HG03103 (cell line): ENCODE results near the gene RDH13.
A peak's percentile ranks its signal among the peaks of the same experiment; 100 is the strongest.

ENCODE experiments used
- ATAC-seq: cut with Tn5 transposase; IDR thresholded peaks from one replicate; pipeline ENCODE4 v1.9.1; 2021; ENCODE audit warnings: low read depth; ENCODE audit not compliant: unreplicated experiment

The RDH13 gene

GRCh38 chr19:55092423-55093318 lies 29.7 kb upstream of the RDH13 start:
- no peak for ATAC-seq

- ATAC-seq: no peak
Measured at GRCh38 chr19:55091955-55092354, 29.0 kb upstream of the RDH13 start.

DNA sequence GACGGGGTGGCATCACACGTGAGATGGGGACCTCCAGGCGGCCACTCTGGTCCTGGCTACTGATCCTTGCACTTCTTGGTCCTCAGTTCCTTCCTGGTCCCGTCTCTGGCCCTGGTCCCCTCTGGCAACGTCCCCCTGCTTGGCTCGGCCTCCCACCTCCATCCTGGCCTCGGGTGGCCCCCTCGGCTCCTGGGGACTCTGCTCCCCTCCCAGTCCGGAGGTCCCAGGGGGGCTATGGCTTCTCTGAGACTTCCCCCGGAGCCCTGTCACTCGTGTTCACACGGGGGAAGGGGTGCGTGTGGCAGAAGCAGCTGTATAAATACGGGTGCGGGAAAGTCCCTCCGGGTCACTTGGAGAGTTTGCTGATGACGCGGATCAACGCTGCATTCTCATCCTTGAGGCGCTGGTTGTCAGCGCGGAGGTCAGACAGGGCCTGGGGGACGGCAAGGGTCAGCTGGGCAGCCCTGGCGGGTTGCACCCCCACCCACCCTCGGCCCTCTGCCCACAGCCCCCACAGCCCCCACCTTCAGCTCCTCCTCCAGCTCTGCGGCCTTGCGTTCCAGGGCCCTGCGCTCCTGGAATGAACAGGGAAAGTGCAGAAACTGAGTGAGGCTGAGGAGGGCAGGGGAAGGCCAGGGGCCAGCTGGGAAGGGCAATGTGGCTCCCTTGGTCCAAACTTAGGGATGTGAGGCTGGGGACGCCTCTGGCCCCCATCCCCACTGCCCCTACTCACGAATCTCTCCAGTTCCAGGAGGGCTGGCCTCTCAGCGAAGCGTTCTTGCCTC lies 28.4 kb upstream of the RDH13 start:
- no peak for ATAC-seq

DNA sequence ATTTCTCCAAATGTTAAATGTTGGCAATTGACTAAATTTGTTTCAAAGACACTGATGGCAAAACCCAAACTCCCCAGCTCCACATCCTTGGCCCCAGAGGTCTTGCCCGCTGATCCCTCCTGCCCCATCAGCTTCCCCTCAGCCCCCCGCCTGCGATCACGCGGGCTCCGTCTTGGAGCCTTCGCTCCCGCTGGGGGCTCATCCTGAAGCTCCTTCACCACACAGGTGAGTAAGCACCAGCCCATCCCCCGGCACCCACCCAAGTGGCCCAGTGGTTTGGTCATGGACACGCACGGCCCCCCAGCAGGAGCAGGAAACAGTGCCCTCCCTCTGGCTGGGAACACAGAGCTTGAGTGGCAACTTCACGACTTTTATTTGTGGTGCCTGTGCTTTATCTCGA lies 27.6 kb upstream of the RDH13 start:
- ATAC-seq: no peak

- ATAC-seq: no peak
Measured at GRCh38 chr19:55089342-55089944, 26.5 kb upstream of the RDH13 start.

DNA sequence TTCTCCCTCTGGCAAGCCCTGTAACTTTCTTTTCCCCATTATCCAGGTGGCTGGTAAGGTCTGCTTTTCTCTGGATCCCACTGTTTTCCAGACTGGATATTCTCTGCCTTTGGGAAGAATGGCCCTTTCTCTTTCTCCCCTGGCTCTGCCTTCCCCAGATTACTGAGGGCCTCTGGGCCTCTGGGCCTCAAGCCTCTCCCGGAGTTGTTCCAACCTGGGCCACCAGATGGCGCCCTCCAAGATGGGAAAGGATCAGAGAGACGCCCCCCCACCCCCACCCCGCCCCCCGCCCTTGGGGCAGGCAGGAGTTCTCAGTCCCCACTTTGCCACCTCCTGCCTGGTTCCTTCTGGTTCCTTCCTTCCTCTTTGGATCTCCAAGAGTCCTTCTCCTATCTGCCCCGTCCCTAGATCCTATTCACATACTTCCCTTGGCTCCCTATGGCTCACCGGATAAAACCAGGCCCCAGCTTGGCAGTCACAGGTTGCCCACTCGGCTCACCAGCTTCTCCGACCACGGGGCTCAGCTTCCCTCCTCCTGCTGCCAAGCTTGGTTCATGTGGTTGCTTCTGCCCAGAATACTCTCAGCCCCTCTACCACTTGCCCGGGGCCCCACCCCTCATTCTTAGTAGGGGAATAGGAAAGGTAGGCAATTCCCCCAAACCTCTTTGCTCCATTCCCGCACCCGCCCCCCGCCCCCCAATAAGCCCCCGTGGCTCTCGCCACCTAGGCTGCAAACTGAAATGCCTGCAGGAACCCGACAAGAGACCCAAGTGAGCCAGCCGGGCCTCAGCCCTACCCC lies 25.8 kb upstream of the RDH13 start:
- no peak for ATAC-seq

DNA sequence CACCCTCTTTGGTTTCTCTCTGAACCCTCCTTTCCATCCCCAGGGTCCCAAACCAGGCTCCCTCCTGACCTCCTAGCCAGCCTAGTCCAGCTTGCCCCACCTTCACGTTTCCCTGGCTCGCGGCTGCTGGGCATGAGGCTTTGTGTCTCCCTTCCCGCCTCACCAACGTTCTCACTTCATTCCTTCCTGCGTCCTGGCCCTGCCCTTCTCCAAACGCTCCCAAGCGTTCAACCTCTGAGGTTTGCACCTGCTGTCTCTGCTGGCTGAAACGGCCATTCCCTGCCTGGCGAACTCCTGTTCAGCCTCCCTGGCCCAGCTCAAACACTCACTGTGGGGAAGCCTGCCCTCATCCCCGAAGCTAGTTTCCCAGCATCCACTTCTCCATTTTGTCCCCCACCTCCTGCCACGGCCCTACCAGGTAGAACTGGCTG lies 25.1 kb upstream of the RDH13 start:
- ATAC-seq: no peak

DNA sequence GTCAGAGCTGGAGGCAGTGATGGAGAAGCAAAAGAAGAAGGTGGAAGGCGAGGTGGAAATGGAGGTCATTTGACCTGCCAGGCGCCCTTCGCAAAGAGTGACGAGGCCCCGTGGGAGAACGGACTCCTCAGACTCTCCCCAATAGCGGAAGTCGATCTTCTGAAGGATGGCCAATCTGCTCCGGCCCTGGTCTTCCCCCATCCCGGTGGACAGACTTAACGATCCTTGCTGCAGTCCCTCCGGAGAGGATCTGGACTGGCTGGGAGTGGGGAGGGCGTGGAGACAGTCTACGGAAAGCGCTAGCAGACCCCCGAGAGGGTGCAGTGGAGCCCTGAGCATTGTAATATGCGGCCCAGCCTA lies 24.6 kb upstream of the RDH13 start:
- no peak for ATAC-seq

- no peak for ATAC-seq
Measured at GRCh38 chr19:55086730-55087541, 24.0 kb upstream of the RDH13 start.

DNA sequence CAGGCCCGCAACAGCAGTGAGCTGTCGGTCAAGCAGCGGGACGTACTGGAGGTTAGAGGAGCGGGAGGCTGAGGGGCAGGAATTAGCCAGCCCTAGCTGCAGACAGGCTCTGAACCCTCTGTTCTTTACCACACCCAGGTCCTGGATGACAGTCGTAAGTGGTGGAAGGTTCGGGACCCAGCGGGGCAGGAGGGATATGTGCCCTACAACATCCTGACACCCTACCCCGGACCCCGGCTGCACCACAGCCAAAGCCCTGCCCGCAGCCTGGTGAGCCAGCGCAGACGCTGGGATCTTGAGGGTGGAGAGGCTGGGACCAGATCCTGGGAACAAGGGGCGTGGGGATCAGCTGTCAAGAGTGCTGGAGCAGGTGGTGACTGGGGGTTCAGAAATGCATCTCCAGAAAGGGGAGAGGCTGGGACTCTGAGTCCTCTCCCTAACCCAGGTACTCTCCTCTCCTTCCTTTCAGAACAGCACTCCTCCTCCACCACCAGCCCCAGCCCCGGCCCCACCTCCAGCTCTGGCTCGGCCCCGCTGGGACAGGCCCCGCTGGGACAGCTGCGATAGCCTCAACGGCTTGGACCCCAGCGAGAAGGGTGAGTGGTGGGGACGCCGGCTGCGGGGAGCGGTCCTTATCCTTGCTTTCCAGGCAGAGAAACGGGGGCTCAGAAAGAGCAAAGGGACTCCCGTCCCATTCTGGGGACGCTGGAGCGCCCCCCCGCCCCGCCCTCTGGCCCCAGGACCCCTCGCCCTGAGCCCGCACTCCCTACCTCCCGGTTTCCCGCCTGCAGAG lies 23.2 kb upstream of the RDH13 start:
- no peak for ATAC-seq

DNA sequence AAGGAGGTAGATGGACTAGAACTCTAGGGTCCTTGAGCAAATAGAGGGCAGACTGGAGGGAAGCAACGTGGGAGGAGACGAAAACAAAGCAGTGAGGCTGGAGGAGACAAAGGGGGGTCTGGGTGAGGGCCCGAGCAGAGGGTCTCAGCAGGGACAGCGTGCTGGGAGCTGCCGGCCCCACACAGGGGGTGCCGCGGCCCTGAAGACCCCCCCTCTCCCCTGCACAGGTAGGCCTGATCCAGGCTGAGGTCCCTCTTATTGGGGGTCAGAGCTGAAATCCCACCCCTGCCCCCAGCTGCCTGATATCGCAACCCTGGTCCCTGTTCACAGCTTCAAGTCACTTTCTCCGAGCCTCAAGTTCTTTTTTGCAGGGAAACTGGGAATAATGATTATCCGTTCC lies 21.5 kb upstream of the RDH13 start:
- no peak for ATAC-seq

- ATAC-seq: no peak
Measured at GRCh38 chr19:55083004-55083850, 20.3 kb upstream of the RDH13 start.

DNA sequence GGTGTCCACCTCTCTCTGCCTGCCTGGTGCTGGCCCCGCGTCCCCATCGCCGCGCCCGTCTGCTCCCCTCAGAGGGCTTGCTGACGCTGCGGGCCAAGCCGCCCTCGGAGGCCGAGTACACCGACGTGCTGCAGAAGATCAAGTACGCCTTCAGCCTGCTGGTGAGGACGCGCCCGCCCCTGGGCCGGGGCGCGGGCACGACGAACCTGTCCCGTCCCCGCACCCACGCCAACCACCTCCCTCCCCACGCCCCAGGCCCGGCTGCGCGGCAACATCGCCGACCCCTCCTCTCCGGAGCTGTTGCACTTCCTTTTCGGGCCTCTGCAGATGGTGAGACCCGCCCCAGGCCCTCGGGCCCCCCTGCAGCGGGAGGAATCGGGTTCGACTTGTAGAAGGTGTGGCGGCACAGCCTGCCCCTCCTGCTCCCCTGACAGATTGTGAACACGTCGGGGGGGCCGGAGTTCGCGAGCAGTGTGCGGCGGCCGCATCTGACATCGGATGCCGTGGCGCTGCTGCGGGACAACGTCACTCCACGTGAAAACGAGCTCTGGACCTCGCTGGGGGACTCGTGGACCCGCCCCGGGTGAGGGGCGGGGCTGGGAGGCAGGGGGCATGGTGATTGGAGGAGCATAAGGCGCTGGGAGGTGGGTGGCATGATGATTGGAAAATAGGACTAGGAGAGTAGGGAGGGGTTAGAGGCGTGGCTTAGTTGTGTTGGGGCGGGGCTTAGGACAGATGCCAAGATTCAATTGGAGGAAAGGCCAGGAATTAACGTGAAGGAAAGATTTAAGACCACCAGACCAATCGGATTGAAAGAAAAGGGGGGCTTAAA lies 19.3 kb upstream of the RDH13 start:
- no peak for ATAC-seq

DNA sequence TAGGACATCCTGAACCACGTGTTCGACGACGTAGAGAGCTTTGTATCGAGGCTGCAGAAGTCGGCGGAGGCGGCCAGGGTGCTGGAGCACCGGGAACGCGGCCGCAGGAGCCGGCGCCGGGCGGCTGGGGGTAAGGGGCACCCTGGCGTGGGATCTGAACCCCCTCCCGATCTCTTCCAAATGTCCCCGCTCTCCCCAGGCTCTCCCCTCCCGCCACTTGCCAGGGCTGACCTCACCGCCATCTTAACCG lies 18.7 kb upstream of the RDH13 start:
- ATAC-seq: no peak

DNA sequence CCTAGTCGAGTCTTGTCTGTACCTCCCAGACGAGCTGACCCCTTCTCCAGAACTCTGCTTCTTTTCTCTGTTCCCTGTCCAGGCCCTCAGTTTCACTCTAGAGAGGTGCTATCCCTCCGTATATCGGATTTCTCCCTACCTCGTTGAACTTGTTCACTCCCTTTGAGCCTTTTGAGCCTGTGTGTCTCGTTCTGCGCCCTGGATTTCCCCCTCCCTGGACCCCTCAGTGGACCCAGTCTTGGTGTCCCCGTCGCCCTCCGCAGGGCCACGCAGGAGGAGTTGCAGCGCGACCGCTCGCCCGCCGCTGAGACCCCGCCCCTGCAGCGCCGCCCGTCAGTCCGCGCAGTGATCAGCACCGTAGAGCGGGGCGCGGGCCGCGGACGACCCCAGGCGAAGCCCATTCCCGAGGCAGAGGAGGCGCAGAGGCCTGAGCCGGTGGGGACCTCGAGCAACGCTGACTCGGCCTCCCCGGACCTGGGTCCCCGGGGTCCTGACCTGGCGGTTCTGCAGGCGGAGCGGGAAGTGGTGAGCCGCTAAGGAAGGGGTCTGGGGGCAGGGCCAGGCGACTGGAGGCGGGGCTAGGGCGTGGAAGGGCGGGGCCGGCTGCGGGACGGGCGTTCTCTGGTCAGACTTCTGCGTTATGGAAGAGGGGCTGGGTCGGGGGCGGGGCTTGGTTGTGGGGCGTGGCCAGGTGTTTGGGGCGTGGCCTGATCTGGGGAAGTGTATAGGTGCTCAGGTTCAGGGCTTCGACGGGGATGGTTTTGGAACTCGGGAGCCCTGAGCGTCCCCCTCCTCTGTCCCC lies 18.2 kb upstream of the RDH13 start:
- peak; percentile 64 for ATAC-seq

DNA sequence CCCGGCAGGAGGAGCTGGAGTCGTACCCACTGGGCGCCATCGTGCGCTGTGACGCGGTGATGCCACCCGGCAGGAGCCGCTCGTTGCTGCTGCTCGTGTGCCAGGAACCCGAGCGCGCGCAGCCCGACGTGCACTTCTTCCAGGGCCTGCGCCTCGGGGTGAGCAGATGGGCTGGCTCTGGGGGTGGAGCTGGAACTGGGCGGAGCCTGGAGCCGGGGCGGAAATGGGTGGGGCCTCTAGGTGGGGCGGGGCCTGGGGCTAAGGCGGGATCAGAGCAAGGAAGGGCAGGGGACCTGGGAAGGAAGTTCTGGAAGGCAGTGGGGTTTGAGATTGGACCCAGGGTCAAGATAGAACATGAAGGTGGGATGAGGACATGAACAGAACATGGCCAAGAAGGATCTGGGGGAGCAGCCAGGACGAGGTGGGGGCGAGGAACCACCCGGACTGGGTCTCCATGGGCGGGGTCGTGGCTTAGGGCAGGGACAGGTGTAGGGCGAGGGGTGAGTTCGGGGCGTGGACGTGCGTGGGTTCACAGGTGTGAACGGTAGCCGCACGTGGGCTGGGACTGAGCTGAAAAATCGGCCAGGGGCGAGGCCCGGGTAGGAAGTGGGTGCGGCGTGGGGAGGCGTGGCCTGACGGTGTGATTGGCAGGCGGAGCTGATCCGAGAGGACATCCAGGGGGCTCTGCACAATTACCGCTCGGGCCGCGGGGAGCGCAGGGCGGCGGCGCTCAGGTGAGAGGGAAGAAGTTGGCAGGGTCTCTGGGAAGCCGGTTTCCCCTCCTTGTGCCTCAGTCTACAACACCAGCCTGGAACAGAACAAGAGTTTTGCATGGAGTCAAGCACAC lies 17.4 kb upstream of the RDH13 start:
- ATAC-seq: no peak
